Activated CD8-positive, alpha-beta memory T cell treated with anti-CD3 and anti-CD28 coated beads for 4 hours (primary cell): Measurements from ENCODE around the gene AGPAT1.
"Not testable (repeated sequence)": the region's sequence is repeated elsewhere in the genome, so short reads cannot be mapped to it uniquely, and the experiment has no call there.

Experiments
- DNase-seq, 2 donors: peaks; one replicate each; pipeline ENCODE4 v3.0.0-alpha.2; 2020; ENCODE audit warnings: low read depth in 2 of 2

AGPAT1 gene

DNA sequence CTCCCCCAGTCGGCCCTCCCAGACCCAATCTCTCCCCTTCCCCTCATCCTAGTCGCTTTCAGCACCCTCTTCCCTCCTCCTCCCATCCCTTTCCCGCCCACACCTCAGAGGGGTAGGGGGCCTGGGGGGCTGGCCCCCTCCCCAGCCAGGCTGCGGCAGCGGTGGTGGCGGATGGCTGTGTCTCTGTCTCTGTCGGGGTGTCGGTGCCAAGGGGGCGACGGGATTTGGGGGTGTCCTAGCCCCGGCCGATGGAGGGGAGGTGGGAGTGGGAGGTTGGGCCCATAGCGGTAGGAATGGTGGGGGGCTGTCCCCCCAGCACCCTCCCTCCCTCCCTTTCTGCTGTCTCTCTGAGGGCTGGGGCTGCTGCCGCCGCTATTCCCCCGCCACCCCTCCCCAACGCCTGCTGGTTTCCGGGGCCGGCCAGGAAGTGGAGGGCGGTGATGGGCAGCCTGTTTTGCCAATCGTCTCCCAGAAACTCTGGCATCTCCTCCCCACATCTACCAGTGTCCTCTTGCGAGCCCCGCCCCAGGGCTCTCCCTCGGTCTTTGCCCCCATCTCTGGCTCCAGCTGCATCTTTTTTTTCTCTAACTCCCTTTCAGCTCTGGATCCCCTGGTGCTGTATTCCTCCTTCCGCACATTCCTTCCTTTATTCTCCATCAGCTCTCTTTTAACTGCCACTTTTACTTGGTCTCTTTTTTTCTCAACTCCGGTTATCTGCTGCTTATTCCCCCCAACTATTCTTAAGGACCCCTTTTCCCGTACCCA is at the start of gene AGPAT1:
Gene AGPAT1, minus strand, starts transcription at position 374 of the 765 bp plus-strand sequence. CDS start 4,588 bp downstream, outside the sequence.
- peak; percentile 94 to 95 for DNase-seq

GRCh38 chr6:32224696-32225095 is 48.8 kb upstream of the AGPAT1 start:
- DNase-seq, result no peak

GRCh38 chr6:32223258-32224235 is 47.7 kb upstream of the AGPAT1 start, which contains the start of gene NOTCH4:
Gene NOTCH4 (minus strand): TSS chr6:32224067. CDS start chr6:32223928, 139 bp downstream.
- DNase-seq, result no peak

DNA sequence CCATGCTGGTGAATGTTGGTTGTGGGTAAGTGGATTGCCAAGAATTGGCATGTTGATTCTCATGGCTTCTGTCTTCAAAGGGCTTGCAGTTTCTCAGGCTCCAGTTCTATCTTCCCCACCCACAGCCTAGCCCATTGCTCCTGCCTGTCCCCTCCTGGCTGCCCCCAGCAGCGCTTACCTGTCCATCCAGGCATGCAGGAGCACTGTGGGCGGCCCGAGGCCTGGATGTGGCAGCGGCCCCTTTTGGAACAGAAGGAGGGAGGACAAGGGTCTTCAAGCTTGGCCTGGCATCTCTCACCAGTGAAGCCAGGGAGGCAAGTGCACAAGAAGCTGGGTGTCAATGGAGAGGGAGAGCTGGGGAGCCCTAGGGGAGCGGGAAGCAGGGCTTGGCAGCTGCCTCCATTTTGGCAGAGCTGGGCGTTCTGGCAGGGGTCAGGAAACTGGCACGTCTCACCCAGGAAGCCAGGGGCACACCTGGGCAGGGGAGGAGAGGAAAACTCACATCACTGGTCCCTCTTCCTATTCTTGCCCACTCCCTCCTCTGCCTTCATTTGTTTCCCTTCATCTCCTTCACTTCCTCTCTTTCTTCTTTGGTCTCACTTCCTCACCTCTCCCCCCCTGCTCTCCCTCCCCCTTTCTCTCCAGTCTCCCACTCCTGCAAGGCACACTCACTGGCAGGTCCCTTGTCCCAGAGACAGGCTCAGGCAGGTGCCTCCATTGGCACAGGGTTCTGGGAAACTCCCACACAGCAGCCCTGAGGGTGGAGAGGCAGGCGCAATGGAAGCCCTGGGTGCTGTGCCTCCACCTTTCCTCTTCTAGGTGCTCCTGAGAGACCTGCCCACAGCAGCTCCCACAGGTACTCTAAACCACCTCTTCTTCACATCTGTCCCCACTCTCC is 46.7 kb upstream of the AGPAT1 start:
- no peak for DNase-seq

DNA sequence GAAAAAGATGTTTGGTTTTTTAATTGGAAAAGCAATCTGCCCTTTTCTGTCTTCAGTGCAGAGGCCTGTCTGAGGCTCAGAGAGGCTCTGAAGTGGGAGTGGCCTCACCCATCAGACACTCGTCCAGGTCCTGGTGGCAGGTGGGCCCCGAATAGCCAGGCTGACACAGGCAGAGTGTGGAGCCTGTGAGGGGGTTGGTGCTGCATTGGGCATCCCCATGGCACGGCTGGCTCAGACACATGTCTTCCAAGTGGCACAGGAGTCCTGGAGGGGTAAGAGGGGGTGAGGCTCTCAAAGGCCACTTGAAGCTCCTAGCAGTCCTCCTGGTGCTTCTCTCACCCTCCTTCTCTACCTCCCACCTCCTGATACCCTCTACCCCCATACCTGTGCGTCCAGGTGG is 44.1 kb upstream of the AGPAT1 start:
- no peak for DNase-seq

DNA sequence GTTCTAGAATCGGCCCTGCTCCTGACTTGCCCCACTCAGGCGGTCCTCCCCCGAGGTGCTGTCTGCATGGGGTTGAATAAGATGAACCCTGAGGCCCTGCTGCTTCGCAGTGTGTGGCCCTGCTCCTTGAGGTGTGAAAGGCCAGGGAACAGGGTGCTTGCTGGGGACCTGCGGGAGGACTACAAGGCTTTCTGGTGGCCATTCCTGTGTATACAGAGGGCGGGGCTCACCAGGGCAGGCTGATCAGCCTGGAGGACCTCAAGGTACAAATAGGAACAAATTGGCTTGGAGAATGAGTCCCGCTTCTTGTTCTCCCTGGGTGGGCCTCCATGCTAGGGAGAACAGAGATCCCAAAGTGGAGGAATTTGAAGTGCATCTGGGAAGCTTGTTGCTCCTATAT is 42.3 kb upstream of the AGPAT1 start:
- DNase-seq, result no peak

DNA sequence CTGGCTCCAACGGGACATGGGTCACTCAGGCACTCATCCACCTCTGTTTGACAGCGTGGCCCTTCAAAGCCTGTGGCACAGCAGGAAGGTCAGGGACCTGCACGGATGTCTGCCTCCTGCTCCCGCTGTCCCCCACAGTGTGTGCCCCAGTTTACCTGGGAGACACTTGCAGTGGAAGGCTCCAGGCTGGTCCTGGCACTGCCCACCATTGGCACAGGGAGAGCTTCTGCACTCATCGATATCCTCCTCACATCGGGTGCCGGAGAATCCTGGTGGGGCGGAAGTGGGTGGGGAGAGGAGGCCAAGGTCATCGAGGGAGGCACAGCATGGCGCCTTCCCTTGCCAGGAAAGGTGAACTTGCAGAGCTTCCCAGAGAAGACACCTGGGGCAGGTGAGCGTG is 41.1 kb upstream of the AGPAT1 start:
- DNase-seq, result no peak

DNA sequence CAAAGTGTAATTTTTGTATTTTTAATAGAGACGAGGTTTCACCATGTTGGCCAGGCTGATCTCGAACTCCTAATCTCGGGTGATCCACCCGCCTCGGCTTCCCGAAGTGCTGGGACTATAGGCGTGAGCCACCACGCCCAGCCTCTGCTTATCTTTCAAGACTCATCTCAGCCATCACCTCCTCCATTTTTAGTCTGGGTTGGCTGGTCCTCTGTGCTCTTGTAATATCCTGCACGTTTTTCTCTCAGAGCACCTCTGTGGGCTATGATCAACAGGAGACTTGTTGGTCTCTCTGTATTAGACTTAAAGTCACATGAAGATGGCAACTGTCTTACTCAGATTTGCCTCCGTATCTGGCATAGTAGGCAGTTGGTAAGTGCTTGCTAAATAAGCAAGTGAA is 40.4 kb upstream of the AGPAT1 start:
- DNase-seq, result no peak

DNA sequence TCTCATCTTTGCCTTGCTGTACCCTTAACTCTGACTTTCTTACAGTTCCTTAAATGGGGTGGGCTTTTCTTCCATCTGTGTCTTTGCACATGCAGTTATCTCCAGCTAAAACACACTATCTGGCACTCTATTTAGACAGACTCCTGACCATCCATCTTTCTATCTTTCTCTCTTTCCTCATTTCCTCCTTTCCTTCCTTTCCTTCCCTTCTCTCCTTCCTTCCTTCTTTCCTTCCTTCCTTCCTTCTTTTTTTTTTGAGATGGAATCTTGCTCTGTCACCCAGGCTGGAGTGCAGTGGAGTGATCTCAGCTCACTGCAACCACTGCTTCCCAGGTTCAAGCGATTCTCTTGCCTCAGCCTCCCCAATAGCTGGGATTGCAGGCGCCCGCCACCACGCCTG is 39.7 kb upstream of the AGPAT1 start:
- no peak for DNase-seq

DNA sequence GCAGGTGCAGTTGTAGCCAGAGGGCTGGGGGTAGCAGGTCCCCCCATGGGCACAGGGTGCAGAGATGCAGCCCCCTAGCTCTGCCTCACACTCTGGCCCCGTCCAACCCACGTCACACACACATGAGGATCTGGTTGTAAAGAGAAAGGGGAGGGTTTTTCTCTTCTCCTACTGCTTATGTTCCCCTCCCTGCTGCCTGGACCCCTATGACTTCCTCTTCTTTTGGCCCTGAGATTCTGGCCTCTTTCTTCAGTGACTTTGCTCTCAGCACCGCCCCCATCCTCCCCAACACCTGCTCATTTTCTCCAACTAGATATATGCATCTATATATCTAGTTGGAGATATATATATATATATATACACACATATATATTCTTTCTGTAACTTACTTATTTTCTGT is 38.2 kb upstream of the AGPAT1 start:
- no peak for DNase-seq

DNA sequence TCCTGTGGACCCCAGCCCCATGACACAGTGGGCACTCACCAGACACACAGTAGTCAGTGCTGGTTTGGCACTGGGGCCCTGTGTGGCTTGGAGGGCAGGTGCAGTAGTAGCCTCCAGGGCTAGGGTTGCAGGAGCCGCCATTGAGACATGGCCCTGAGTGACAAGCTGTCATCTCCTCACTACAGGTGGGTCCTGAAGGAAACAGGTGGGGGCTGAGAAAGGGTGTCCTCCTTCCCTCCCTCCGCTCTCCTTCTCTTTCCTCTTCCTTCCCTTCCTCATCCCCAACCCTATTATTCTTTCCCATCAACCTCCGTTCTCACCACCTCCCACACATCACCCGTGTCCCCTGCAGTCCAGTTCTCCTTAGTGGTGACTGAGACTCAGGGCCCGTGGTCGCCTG is 37.8 kb upstream of the AGPAT1 start:
- DNase-seq, result no peak

GRCh38 chr6:32212076-32212760 is 36.3 kb upstream of the AGPAT1 start:
- DNase-seq, result no peak

GRCh38 chr6:32211432-32211831 is 35.5 kb upstream of the AGPAT1 start:
- DNase-seq, result not testable (repeated sequence)

- no peak for DNase-seq
Observed at GRCh38 chr6:32210191-32210601, 34.3 kb upstream of the AGPAT1 start.

GRCh38 chr6:32208996-32209395 is 33.1 kb upstream of the AGPAT1 start:
- no peak for DNase-seq

DNA sequence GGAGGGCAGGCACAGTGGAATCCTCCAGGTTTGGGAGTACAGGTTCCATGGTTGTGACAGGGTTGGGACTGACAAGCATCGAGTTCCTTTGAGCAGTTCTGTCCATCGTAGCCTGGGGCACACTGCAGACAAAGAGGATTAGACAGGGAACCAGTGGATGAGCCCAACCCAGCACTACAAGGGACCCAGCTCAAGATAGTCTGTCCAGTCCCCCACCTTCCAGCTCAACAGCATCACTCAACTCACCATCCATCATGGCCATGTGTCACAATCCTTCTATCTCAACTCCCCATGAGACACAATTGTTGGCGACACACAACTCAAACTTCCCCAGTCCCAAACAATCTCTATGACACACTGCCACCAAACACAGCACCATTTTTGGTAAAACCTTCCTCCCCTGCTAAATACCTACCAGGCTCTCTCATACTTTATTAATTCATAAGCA is 28.4 kb upstream of the AGPAT1 start:
- DNase-seq, result no peak

GRCh38 chr6:32203426-32204267 is 27.8 kb upstream of the AGPAT1 start:
- no peak for DNase-seq

DNA sequence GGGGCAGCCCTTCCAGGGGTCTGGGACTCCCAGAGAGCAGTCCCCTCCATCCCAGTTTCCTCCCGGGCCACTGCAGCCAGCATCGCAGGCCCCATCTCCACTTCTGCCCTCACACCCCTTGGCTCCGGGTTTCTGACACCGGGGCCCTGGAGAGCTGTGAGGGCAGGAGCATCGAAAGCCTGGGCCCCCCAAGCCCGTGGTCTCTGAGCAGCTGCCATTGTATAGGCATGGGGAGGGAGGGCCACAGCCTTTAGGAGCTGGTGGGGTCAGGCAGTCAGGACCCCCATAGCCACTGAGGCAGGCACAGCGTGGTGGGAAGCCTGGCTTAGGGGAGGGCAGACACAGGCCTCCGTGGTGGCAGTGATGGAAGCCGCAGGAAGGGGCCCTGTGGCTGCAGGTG is 26.3 kb upstream of the AGPAT1 start:
- DNase-seq, result no peak

DNA sequence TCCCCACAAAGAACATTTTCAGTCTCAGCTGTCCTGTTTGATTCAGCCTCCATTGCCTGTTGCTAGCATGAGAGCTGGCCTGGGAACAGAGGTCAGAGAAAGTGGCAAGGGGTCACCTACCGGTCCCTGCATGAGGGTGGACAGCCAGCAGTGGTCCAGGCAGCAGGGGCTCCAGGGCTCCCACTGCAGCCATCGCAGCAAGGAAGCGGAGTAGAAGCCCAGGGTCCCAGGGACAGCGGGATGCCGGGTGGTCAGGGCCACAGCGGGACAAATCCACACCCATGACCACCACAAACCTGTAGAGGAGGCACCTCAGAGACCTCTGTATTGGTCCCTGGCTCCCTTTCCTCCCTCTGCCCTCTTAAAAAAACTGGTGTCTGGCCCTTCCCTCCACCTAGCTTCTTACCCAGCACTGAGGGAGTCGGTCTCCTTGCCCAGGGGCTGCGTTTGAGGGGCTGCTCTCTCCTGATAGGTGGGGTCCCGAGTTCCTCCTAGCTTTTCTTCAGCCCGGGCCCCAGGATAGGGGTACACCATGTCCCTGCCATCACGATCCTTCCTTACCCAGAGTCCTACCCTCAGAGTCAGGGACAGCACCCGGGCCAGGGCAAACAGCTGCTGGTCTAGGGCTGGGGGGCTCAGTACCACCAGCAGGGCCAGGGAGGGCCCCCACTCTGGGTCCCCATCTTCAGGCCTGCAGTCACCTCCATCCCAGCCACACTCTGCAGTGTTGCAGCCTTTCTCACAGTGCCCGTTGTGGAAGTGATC is 25.0 kb upstream of the AGPAT1 start:
- DNase-seq, result no peak
